GM19467 (cell line): ENCODE data around the gene ABHD12.

Experiments
- ATAC-seq: cut with Tn5 transposase; IDR thresholded peaks from one replicate; pipeline ENCODE4 v1.9.1; 2021; ENCODE audit warnings: mild to moderate bottlenecking, moderate library complexity; ENCODE audit not compliant: unreplicated experiment

The ABHD12 gene

GRCh38 chr20:25280574-25281535 is 109.8 kb downstream of the ABHD12 start:
- no peak for ATAC-seq

DNA sequence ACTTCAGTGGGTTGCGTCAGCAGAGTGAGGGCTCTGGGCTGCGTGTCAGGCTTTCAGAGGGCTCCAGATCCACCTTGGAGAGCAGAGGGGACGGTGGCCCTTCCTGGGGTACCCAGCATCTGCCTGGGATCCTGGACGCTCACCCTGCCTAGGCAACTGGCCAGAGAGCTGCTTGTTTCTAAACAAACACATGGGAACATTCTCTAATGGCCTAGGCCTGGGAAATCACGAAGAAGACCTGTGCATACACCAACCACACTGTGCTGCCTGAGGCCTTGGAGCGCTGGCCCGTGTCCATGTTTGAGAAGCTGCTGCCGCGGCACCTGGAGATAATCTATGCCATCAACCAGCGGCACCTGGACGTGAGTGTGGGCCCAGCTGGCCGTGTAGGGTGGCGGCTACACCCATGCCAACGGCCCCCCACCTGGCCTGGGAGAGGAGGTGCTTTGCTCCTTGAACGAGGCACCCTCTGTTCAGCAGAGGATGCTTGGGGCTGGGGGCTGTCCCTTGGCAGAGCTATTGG is 110.5 kb downstream of the ABHD12 start:
- no peak for ATAC-seq

- ATAC-seq, result no peak
Measured at GRCh38 chr20:25279403-25279802, 111.2 kb downstream of the ABHD12 start.

- no peak for ATAC-seq
Measured at GRCh38 chr20:25278636-25279361, 111.8 kb downstream of the ABHD12 start.

DNA sequence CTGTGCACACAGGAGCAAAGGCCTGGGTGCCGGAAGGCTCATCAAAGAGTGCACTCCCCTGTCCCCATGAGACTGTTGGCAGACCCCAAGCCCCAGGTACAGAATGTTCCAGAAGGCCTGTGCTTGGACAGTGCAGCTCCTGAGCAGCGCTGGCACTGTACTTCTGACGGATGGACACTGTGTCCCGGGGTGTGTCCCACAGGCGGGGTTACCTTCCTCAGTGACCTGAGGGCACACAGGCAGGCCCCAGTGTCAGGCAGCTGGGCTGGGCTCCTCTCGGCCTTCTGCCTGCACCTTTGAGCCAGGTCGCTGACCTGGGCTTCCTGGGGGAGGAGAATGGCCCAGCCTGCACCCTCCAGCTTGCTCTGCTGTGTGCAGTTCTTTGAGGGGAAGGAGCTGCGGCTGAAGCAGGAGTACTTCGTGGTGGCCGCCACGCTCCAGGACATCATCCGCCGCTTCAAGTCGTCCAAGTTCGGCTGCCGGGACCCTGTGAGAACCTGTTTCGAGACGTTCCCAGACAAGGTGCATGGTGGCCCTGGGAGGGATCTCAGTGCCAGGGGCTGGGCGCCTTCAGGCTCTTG is 112.6 kb downstream of the ABHD12 start:
- ATAC-seq, result no peak

- no peak for ATAC-seq
Measured at GRCh38 chr20:25277051-25277801, 113.4 kb downstream of the ABHD12 start.

DNA sequence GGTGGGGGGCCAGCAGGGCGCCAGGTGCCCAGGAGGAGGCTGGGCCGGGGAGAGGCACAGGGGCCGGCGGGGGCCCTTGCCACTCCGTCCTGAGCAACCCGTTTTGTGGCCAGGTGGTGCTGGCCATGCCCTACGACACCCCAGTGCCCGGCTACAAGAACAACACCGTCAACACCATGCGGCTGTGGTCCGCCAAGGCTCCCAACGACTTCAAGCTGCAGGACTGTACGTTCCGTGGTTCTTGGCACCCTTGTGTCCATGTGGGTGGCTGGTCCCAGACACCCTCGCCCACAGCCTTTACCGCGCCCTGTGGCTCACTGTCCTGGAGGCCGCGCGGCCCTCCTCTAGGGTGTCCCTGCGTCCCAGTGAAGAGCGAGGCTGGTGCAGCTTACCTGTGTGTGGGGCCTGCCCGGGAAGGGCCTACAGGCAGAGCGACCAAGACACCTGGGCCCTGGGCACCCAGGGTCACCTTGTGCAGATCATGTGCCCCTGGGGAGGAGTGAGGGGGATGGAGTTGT is 114.0 kb downstream of the ABHD12 start:
- ATAC-seq, result no peak

DNA sequence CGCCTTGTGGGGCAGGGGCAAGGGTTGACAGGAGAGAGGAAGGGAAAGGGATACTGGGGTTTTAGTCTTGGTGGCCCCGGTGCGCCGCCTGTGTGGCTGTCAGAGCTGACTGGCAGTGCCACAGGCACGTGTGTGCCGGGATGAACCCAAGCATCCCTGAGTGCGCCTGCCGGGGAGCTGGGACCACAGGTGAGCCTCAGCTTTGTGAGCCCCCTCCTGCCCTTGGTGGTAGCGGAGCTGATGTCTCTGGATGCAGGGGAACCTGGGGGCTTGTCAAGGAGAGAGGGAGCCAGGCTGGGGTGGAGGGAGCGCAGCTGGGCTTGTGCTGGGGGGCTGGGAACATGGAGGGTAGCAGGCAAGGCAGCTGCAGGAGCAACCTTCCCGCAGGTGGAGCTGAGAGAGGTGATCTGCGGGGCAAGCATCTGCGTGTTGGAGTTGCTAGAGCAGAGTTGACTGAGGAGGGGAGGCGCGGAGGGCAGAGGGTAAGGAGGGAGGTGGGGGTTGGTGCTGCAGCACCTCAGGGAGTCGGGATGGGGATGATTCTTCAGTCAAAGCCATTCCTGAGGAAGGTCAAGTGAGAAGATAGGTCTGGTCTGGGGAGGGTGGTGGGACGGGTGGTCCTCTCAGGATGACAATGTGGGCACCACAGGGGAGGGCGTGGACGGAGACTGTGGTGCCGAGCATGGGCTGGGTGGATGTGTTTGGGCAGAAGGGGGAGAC is 114.7 kb downstream of the ABHD12 start:
- no peak for ATAC-seq

DNA sequence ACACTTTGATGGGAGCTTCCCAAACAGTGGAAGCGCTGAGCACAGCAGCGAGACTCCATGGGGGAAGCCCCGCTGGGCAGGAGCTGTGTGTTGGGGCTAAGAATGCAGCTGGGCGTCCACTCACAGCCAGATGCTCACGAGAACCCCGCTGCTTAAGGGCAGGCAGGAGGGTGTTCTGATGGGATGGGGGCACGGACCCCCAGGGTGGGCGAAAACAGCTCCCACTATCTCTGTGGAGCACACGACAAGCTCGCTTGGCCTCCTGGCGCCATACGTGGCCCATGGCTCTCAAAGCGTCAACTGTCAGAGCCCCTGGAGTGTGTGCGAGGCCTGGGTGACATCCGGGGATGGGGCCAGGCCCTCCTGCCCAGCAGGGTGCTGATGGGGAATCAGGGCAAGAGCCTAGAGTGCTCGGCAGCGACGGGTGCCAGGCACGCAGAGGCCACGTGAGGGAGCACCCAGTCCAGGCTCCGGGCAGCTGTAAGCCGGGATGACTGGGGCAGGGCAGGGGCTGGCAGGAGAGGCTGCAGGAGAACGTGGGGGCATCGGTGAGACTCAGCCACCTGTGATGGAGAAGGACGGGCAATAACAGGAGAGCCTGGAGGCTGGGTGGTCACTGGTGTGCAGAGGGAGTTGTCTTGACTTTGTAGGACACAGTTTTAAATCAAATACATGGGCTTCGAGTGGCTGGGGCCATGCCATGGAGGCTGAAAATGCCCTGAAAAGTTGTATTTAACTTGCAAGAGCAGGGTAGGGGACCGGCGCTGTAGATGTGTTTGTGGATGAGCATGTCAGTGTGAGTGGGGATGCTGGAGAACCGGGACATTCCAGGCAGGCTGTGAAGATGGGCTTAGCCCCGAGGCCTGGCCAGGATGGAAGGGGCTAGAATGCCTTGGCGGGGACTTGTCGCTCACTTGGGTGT is 115.5 kb downstream of the ABHD12 start:
- ATAC-seq, result no peak

DNA sequence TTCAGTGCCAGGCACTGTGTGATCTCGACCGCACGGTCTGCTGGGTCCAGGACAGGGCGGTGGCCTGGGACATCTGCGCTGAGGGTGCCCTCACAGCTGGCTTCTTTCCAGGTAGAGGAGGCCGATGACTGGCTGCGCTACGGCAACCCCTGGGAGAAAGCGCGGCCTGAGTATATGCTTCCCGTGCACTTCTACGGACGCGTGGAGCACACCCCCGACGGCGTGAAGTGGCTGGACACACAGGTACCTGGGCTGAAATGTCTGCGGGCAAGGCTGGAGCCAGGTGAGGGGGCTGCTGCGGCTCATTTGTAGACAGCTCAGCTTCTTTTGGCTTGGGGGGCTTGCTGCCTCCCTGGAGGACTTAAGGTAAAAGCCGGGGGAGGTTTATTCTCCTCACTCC is 116.2 kb downstream of the ABHD12 start:
- no peak for ATAC-seq

DNA sequence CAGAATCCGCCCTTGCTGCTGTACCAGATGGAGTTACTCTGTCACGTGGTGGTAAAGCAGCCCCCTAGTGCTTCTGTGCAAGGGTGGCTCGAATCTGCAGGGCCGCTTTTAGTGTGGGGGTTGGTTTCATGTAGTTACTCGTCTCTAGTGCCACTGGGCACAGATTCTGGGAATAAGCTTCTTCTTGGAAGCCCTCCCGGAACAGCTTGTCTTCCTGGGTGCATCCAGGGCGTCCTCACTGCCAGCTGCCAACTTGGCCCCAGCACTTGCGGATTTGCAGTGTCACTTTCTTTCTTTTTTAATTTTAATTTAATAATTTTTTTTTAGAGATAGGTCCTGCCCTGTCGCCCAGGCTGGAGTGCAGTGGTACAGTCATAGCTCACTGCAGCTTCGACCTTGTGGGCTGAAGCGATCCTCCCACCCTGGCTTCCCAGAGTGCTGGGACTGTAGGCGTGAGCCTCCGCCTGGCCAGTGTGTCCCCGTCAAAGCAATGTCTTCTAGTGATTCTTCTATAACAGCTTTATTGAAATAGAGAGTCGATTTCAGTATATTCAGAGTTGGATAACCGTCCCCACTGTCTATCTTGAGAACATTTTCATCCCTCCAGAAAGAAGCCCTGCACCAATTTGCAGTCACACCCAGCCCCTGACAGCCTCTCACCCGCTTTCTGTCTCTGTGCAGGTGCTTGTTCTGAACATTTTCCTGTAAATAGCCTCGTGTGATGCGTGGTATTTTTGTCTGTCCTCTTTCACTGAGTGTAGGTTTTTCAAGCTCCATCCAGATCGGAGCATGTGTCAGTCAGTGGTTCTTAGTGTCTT is 116.9 kb downstream of the ABHD12 start:
- no peak for ATAC-seq

DNA sequence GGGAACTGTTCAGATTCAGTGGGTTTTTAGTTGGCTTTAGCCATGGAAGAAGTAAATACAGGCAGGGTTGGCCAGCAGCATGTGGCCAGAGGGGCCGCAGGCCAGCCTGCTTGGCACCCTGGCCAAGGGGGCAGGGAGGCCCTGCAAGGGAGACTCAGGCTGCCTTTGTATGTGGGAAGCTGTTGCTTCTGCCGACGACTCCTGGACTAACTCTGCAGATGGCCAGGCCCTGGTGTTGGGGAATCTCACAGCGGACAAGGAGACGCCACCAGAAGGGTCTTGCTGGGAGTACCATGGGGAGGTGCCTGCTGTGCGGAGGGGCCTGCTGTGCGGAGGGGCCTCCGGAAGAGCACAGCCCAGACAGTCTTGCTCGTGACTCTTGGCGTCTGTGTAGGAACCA is 117.6 kb downstream of the ABHD12 start:
- no peak for ATAC-seq

DNA sequence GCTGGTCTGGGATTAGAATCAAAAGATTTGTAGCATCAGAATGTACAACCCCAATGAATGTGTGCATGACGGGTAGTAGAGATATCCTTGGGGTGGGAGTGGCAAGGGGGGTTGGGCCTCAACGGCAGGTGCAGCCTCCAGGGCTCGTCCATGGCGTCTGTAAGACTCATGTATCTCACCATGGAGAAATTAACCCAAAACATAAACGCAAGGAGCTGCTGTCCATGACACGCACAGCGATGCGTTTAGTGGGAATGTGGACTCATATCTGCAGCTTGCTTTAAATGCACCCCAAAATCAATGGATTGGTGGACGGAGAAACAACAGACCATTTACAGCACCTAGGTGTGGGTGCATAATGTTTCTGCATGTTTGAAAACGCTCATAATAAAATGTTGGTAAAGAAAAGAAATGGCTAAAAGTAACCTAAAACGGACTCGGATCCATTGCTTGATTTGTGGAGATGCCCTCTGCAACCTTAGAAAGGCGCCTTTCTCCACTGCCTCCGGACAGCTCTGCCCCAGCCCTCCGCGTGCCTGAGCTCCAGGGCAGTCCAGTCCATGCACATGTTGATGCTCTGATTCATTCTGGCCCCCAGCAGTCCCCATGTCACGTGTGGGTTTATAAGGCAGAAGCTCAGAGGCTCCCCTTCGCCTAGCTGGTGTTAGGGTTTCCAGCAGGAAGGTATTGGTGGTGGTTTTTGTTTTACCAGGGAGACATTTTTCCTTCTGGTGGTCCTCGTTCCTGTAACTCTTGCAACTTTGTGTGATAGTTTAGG is 118.2 kb downstream of the ABHD12 start:
- no peak for ATAC-seq

GRCh38 chr20:25271486-25272222 is 119.0 kb downstream of the ABHD12 start:
- no peak for ATAC-seq

- no peak for ATAC-seq
Measured at GRCh38 chr20:25270829-25271251, 119.8 kb downstream of the ABHD12 start.

GRCh38 chr20:25269833-25270170 is 120.8 kb downstream of the ABHD12 start:
- ATAC-seq, result no peak
